Aorta (tissue), 5 donors: Measurements from ENCODE around the gene RPL37. TPM values are rescaled to one million over a fixed set of nuclear protein-coding genes. Genes with fewer than 3 reads are reported as not detected.
"Not testable (repeated sequence)": the region's sequence is repeated elsewhere in the genome, so short reads cannot be mapped to it uniquely, and the experiment has no call there.

ENCODE experiments used
- ATAC-seq: fragments of 200-7000 bp; cut with Tn5 transposase; one replicate; pipeline ENCODE4 v1.9.1; 2022; ENCODE audit warnings: moderate library complexity; ENCODE audit not compliant: low FRiP score
- DNase-seq, 2 donors: peaks; one replicate each; pipeline ENCODE4 v3.0.0-alpha.2; 2020
- H3K27ac ChIP-seq, 2 donors: one replicate each; pipeline ENCODE4 v1.5.1; 2013; ENCODE audit warnings: low read length in 2 of 2, mild to moderate bottlenecking in 2 of 2, moderate library complexity in 2 of 2, control low read depth in 1 of 2, inconsistent platforms in 1 of 2, low read depth in 1 of 2
- H3K27me3 ChIP-seq, 2 donors: one replicate each; pipeline ENCODE4 v1.6.1; 2013; ENCODE audit warnings: control low read depth in 1 of 2, low read length in 1 of 2, mild to moderate bottlenecking in 1 of 2, moderate library complexity in 1 of 2; ENCODE audit not compliant: insufficient read depth in 2 of 2, control insufficient read depth in 1 of 2
- H3K36me3 ChIP-seq, 2 donors: one replicate each; pipeline ENCODE4 v1.6.1; 2013; ENCODE audit warnings: control low read depth in 1 of 2, low read length in 1 of 2, mild to moderate bottlenecking in 1 of 2; ENCODE audit not compliant: insufficient read depth in 2 of 2, control insufficient read depth in 1 of 2
- H3K4me1 ChIP-seq, 2 donors: one replicate each; pipeline ENCODE4 v1.6.1; 2013; ENCODE audit warnings: low read length in 2 of 2, control low read depth in 1 of 2, mild to moderate bottlenecking in 1 of 2, moderate library complexity in 1 of 2; ENCODE audit not compliant: insufficient read depth in 2 of 2, control insufficient read depth in 1 of 2
- H3K4me3 ChIP-seq, 2 donors: one replicate each; pipeline ENCODE4 v1.5.1; 2013; ENCODE audit warnings: low read length in 2 of 2, control low read depth in 1 of 2, mild to moderate bottlenecking in 1 of 2
- H3K9me3 ChIP-seq: one replicate; pipeline ENCODE4 v1.6.1; 2013; ENCODE audit warnings: mild to moderate bottlenecking, low read length; ENCODE audit not compliant: control insufficient read depth
- WGBS, 2 donors: extraction: QIAGEN DNeasy Blood & Tissue Kit; methylation state at CpG; one replicate each; pipeline ENCODE4 v1.1.7; 2013; 5-methylcytosine and 5-hydroxymethylcytosine counted together
- intact Hi-C, 2 donors: fragments of 100-400 bp; cut with DNase I; formaldehyde crosslinking; loops; one replicate each; pipeline versions ENCODE4 v1.14.2 to v1.15.0; 2022
- polyA plus RNA-seq, 2 donors: library from polyadenylated mRNA; stranded (reverse); fragments of 200-250 nt; gene quantifications; one replicate each; pipeline ENCODE4 v1.2.3, GENCODE V29; 2013
- total RNA-seq, 2 donors: library from RNA; stranded (reverse); fragmentation: NEBNext Ultra II Directional; extraction: Animal tissue kit (Norgen Biotek cat#: 25700); gene quantifications; one replicate each; pipeline ENCODE4 v1.2.1, GENCODE V29; 2021
- donor health status: healthy with polysubstance abuse.
- donor health status: Bipolar disorder and iron deficiency.
- donor health status: DM: no; HTN: no; CAD: no.
- donor health status: DM: no; HTN: no; CAD: no.
- donor health status: DM: yes; HTN: yes; CAD: no.

Gene RPL37
- total and polyA plus RNA-seq, 4 donors, result 772 to 1,463 (median 1,110) TPM

GRCh38 chr5:40794877-40795276 is 40.1 kb downstream of the RPL37 start:
- 91 to 93% methylated on average over 3 of the region's 3 CpGs for WGBS, 2 donors
- intact Hi-C loops, H3K36me3 ChIP-seq, DNase-seq, H3K9me3 ChIP-seq, H3K4me3 ChIP-seq, H3K4me1 ChIP-seq, H3K27ac ChIP-seq, H3K27me3 ChIP-seq, ATAC-seq: not testable (repeated sequence)

DNA sequence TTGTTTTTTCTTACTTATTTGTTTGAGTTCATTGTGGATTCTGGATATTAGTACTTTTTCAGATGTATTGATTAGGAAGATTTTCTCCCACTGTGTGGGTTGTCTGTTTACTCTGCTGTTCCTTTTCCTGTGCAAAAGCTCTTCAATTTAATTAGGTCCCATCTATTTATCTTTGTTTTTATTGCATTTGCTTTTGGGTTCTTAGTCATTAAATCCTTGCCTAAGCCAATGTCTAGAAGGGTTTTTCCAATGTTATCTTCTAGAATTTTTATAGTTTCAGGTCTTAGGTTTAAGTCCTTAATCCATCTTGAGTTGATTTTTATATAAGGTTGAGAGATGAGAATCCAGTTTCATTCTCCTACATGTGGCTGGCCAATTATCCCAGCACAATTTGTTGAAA is 40.7 kb downstream of the RPL37 start:
- H3K4me1 ChIP-seq, intact Hi-C loops, H3K9me3 ChIP-seq, H3K36me3 ChIP-seq, H3K4me3 ChIP-seq, ATAC-seq, H3K27me3 ChIP-seq, DNase-seq, H3K27ac ChIP-seq: not testable (repeated sequence)

DNA sequence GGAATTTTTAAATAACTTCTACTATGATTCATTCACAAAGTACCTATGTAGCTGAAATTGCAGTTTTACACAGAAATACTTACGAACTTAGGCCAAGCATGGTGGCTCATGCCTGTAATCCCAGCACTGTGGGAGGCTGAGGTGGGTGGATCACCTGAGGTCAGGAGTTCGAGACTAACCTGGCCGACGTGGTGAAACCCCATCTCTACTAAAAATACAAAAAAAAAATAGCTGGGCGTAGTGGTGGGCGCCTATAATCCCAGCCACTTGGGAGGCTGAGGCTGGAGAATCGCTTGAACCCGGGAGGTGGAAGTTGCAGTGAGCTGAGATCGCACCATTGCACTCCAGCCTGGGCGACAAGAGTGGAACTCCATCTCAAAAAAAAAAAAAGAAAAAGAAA is 42.3 kb downstream of the RPL37 start:
- H3K9me3 ChIP-seq, H3K4me1 ChIP-seq, H3K27ac ChIP-seq, intact Hi-C loops, ATAC-seq, H3K27me3 ChIP-seq, H3K4me3 ChIP-seq, DNase-seq, H3K36me3 ChIP-seq: not testable (repeated sequence)
- 90 to 92% methylated on average over 10 of the region's 10 CpGs for WGBS, 2 donors

DNA sequence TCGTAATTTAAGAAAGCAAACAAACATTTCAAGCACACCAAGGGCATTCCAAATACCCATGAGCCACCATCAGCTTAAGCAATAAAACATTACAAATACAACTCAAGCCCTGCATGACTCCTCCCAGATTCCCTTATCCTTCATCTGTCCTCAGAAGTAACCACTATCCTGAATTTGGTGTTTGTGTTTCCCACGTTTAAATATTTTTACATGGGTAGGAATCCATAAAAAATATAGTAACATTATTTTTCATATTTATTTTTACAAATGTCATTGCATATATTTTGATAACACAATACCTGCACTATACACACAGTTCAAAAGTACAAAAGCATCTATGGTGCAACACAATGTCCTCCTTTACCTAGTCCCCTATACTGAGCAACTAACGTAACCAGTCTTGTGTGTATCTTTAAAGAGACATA is 43.3 kb downstream of the RPL37 start:
- Histone ChIP-seq H3K4me1 (peaks cover 2 to 3% of the 10 kb centered on the region in 2 donors), H3K36me3 (no peaks in the 10 kb centered on the region), H3K9me3 (no peaks in the 10 kb centered on the region), H3K27ac (no peak overlapping the region), H3K4me3 (no peak overlapping the region), H3K27me3 (no peaks in the 10 kb centered on the region)
- no peak for ATAC-seq
- DNase-seq, result no peak
- WGBS, 2 donors, result 40 to 49% methylated on average over 3 of the region's 3 CpGs
- intact Hi-C loops, result no loop called here

GRCh38 chr5:40790947-40791593 is 44.0 kb downstream of the RPL37 start:
- 35 to 40% methylated on average over 3 of the region's 3 CpGs for WGBS, 2 donors
- intact Hi-C loops, result no loop called here
- H3K27ac ChIP-seq, result no peak overlapping the region
- no peak for ATAC-seq
- no peaks in the 10 kb centered on the region for H3K27me3 ChIP-seq
- no peak overlapping the region for H3K4me3 ChIP-seq
- DNase-seq, result no peak
- H3K4me1 ChIP-seq, result peaks cover 2 to 3% of the 10 kb centered on the region in 2 donors
- no peaks in the 10 kb centered on the region for H3K9me3 ChIP-seq
- no peaks in the 10 kb centered on the region for H3K36me3 ChIP-seq

DNA sequence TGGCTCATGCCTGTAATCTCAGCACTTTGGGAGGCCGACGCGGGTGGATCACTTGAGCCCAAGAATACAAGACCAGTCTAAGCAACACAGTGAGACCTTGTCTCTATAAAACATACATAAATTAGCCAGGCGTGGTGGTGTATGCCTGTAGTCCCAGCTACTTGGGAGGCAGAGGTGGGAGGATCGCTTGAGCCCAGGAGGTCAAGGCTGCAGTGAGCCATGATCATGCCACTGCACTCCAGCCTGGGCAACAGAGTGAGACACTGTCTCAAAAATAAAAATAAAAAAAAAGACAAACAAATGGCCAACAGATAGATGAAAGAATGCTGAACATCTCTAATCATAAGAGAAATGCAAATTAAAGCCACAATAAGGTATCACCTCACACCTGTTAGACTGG is 46.1 kb downstream of the RPL37 start:
- DNase-seq, H3K36me3 ChIP-seq, H3K4me1 ChIP-seq, H3K4me3 ChIP-seq, intact Hi-C loops, H3K27me3 ChIP-seq, H3K9me3 ChIP-seq, H3K27ac ChIP-seq, ATAC-seq: not testable (repeated sequence)
- WGBS, 2 donors, result 97% methylated on average over 5 of the region's 5 CpGs

GRCh38 chr5:40787986-40788385 is 47.0 kb downstream of the RPL37 start:
- H3K9me3 ChIP-seq, result no peaks in the 10 kb centered on the region
- H3K4me3 ChIP-seq, result no peak overlapping the region
- WGBS, 2 donors, result 99 to 100% methylated on average over 1 of the region's 1 CpG
- H3K27ac ChIP-seq, result no peak overlapping the region
- no peak for DNase-seq
- peaks cover 2 to 3% of the 10 kb centered on the region in 2 donors for H3K4me1 ChIP-seq
- H3K27me3 ChIP-seq, result no peaks in the 10 kb centered on the region
- no peaks in the 10 kb centered on the region for H3K36me3 ChIP-seq
- intact Hi-C loops, result no loop called here
- ATAC-seq, result no peak

DNA sequence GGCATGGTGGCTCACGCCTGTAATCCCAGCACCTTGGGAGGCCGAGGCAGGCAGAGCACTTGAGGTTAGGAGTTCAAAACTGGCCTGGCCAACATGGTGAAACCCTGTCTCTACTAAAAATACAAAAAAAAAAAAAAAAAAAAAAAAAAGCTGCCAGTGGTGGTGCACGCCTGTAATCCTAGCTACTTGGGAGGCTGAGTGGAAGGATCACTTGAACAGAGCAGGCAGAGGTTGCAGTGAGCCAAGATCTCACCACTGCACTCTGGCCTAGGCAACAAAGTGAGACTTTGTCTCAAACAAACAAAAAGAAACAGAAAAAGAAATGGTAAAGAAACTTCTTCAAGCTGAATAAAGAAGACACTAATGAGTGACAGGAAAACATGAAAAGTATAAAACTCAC is 48.4 kb downstream of the RPL37 start:
- H3K4me1 ChIP-seq, H3K27ac ChIP-seq, intact Hi-C loops, ATAC-seq, DNase-seq, H3K36me3 ChIP-seq, H3K4me3 ChIP-seq, H3K9me3 ChIP-seq, H3K27me3 ChIP-seq: not testable (repeated sequence)
- 98 to 100% methylated on average over 3 of the region's 3 CpGs for WGBS, 2 donors

GRCh38 chr5:40784916-40785315 is 50.1 kb downstream of the RPL37 start:
- 59 to 79% methylated on average over 1 of the region's 1 CpG for WGBS, 2 donors
- Histone ChIP-seq H3K4me1 (peaks cover 0 to 2% of the 10 kb centered on the region in 2 donors), H3K36me3 (no peaks in the 10 kb centered on the region), H3K4me3 (no peak overlapping the region), H3K9me3 (no peaks in the 10 kb centered on the region), H3K27ac (no peak overlapping the region), H3K27me3 (no peaks in the 10 kb centered on the region)
- no peak for ATAC-seq
- intact Hi-C loops, result no loop called here
- DNase-seq, result no peak
